HTERT RPE-1 (cell line): ENCODE data around the gene PKD2L1.
"Not testable (repeated sequence)": the region's sequence is repeated elsewhere in the genome, so short reads cannot be mapped to it uniquely, and the experiment has no call there.

Experiments
- in situ Hi-C: fragments of 300-500 bp; cut with MboI; formaldehyde crosslinking; loops from 4 replicates; pipeline ENCODE4 v1.14.3; 2020; ENCODE audit warnings: low sequenced_read_pairs

PKD2L1 gene

GRCh38 chr10:100330079-100330478 is at the start of gene PKD2L1:
TSS of gene PKD2L1 (minus strand) at chr10:100330228. CDS start at chr10:100330103, 125 bp downstream.
- in situ Hi-C loops = loop anchor here (25.0 kb wide), 1 partner anchor 107 kb away; no protein-coding TSS in a partner anchor

- in situ Hi-C loops = no loop called here
Measured at GRCh38 chr10:100377830-100378229, 47.8 kb upstream of the PKD2L1 start.

- in situ Hi-C loops = not testable (repeated sequence)
Measured at GRCh38 chr10:100376656-100377055, 46.6 kb upstream of the PKD2L1 start.

GRCh38 chr10:100374677-100375353 is 44.8 kb upstream of the PKD2L1 start:
- in situ Hi-C loops = not testable (repeated sequence)

GRCh38 chr10:100374200-100374655 is 44.2 kb upstream of the PKD2L1 start:
- in situ Hi-C loops = no loop called here

- in situ Hi-C loops = no loop called here
Measured at GRCh38 chr10:100373298-100374199, 43.5 kb upstream of the PKD2L1 start.

- in situ Hi-C loops = no loop called here
Measured at GRCh38 chr10:100372415-100373297, 42.6 kb upstream of the PKD2L1 start.

GRCh38 chr10:100371482-100372027 is 41.5 kb upstream of the PKD2L1 start:
- in situ Hi-C loops = no loop called here

GRCh38 chr10:100370714-100371481 is 40.9 kb upstream of the PKD2L1 start:
- in situ Hi-C loops = no loop called here

- in situ Hi-C loops = no loop called here
Measured at GRCh38 chr10:100368721-100369120, 38.7 kb upstream of the PKD2L1 start.

GRCh38 chr10:100364735-100365391 is 34.8 kb upstream of the PKD2L1 start:
- in situ Hi-C loops = no loop called here

- in situ Hi-C loops = no loop called here
Measured at GRCh38 chr10:100364175-100364574, 34.1 kb upstream of the PKD2L1 start.

- in situ Hi-C loops = no loop called here
Measured at GRCh38 chr10:100362570-100363496, 32.8 kb upstream of the PKD2L1 start.

- in situ Hi-C loops = no loop called here
Measured at GRCh38 chr10:100360234-100360633, 30.2 kb upstream of the PKD2L1 start.

GRCh38 chr10:100359529-100360150 is 29.6 kb upstream of the PKD2L1 start:
- in situ Hi-C loops = no loop called here

- in situ Hi-C loops = no loop called here
Measured at GRCh38 chr10:100359030-100359432, 29.0 kb upstream of the PKD2L1 start.

- in situ Hi-C loops = no loop called here
Measured at GRCh38 chr10:100357059-100357858, 27.2 kb upstream of the PKD2L1 start.
